ENCODE data around the gene FALEC. TPM values are rescaled to one million over a fixed set of nuclear protein-coding genes. Genes with fewer than 3 reads are reported as not detected.

Gene FALEC
- total and polyA plus RNA-seq, 9 of the 15 experiments (the other 6 are each of a cell fraction or from before 2014, with no cell fraction given): 0.15 to 1.8 (median 0.53) TPM; not detected in 5

DNA sequence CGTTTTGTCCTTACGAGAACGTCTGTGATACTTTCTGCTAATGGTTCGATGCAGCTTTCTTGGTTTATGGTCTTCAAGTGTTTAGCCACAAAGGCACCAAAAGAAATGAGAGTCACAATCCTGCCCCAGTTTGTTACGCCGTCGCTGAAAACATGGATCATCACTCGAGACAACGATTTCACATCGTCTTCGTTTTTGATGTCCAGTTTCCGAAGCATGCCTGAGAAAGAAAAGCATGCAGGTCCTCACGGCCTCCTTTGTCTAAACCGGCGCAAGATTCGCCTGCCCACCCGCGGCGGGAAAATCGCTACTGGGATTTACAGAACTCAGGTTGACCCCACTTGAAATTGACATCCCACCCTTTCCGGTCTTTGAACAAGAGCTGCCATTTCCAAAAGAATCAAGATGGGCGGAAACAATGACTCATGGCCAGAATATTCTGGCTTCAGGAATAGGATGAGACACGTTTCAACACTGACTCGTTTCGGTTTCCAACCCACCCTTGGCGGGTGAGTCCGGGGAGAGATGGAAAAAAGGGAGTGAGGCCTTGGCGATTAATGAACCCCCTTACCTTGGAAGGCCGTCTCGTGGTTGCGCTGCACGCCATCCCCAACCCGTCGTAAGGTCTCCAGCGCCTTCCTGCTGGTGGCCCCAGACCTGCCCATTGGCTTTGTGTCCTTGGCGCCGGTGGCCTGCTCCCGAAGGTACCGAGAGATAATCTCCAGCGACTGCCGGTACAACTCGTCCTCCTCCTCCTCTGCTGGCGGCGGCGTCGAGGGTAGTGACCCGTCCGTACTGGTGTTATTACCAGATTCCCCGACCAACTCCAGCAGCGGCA is 62.9 kb downstream of the FALEC start (continued):
- TF ChIP-seq, protein P1, sequence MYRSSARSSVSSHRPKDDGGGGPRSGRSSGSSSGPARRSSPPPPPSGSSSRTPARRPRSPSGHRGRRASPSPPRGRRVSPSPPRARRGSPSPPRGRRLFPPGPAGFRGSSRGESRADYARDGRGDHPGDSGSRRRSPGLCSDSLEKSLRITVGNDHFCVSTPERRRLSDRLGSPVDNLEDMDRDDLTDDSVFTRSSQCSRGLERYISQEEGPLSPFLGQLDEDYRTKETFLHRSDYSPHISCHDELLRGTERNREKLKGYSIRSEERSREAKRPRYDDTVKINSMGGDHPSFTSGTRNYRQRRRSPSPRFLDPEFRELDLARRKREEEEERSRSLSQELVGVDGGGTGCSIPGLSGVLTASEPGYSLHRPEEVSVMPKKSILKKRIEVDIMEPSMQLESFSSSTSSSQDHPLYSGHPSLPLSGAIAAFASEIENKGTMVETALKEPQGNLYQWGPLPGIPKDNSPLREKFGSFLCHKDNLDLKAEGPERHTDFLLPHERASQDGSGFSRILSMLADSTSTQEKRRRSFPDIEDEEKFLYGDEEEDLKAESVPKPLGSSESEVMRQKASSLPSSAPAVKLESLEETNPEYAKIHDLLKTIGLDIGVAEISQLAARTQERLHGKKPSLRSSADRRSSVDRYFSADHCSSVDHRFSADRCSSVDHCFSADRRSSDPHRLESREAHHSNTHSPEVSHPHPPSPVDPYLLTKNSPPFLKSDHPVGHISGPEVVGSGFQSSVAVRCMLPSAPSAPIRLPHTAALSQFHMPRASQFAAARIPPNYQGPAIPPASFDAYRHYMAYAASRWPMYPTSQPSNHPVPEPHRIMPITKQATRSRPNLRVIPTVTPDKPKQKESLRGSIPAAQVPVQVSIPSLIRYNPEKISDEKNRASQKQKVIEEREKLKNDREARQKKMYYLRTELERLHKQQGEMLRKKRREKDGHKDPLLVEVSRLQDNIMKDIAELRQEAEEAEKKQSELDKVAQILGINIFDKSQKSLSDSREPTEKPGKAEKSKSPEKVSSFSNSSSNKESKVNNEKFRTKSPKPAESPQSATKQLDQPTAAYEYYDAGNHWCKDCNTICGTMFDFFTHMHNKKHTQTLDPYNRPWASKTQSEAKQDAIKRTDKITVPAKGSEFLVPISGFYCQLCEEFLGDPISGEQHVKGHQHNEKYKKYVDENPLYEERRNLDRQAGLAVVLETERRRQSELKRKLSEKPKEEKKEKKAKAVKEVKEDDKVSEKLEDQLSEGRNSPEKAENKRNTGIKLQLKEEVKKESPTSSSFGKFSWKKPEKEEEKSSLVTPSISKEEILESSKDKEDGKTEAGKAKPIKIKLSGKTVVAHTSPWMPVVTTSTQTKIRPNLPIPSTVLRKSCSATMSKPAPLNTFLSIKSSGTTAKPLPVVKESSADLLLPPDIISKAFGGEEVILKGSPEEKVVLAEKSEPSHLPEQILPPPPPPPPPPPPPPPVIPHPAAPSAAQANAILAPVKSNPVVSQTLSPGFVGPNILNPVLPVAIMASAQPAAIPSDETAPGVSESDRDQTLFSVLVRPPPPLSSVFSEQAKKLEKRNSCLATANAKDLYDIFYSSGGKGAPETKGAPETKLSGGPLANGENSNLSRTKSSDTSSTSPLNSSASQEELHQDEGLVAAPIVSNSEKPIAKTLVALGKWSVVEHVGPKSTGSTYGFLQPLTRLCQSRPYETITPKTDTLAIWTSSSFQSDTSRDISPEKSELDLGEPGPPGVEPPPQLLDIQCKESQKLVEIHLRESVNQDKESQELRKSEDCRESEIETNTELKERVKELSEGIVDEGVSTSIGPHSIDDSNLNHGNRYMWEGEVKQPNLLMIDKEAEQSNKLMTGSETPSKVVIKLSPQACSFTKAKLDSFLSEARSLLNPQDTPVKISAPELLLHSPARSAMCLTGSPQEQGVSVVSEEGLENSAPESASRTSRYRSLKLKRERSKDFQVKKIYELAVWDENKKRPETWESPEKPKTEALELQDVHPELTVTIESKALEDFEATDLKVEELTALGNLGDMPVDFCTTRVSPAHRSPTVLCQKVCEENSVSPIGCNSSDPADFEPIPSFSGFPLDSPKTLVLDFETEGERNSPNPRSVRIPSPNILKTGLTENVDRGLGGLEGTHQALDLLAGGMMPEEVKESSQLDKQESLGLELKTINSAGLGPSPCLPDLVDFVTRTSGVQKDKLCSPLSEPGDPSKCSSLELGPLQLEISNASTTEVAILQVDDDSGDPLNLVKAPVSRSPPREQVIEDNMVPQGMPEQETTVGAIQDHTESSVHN (IDR thresholded peaks at IDR 0.05; ENCODE audit: borderline replicate concordance in 1 of 2, low read depth in 1 of 2): no peak
- TF ChIP-seq ILK (tag; IDR thresholded peaks at IDR 0.05; ENCODE audit: borderline replicate concordance, low read depth) (no peak), POLR2AphosphoS5 (IDR thresholded peaks at IDR 0.05; ENCODE audit: control insufficient read depth, insufficient read depth, low read depth, low read length) (peak; percentile 12), ZNF274 (IDR thresholded peaks at IDR 0.05; ENCODE audit: borderline replicate concordance, low read depth, low read length) (no peak), YY1 (IDR thresholded peaks at IDR 0.05; ENCODE audit: borderline replicate concordance in 1 of 3, control insufficient read depth in 1 of 3, extremely low read depth in 1 of 3, insufficient read depth in 3 of 3, insufficient read length in 1 of 3, insufficient replicate concordance in 2 of 3, low read depth in 1 of 3, low read length in 2 of 3) (peak in 1 of 3 experiments; percentile 61), TARDBP (IDR thresholded peaks at IDR 0.05) (no peak), RAD21 (CRISPR knock-in tag; conservative IDR thresholded peaks at IDR 0.05 in 1 of 2, IDR thresholded peaks at IDR 0.05 in 1 of 2) (no peak), TAF15 (IDR thresholded peaks at IDR 0.05; ENCODE audit: low read depth, low read length) (no peak), POLR2G (IDR thresholded peaks at IDR 0.05; ENCODE audit: low read depth, low read length) (no peak), ARID1B (IDR thresholded peaks at IDR 0.05) (no peak)
- TF ChIP-seq, protein P2, sequence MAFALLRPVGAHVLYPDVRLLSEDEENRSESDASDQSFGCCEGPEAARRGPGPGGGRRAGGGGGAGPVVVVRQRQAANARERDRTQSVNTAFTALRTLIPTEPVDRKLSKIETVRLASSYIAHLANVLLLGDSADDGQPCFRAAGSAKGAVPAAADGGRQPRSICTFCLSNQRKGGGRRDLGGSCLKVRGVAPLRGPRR (CRISPR knock-in tag; IDR thresholded peaks at IDR 0.05): no peak
- TF ChIP-seq, protein P3, sequence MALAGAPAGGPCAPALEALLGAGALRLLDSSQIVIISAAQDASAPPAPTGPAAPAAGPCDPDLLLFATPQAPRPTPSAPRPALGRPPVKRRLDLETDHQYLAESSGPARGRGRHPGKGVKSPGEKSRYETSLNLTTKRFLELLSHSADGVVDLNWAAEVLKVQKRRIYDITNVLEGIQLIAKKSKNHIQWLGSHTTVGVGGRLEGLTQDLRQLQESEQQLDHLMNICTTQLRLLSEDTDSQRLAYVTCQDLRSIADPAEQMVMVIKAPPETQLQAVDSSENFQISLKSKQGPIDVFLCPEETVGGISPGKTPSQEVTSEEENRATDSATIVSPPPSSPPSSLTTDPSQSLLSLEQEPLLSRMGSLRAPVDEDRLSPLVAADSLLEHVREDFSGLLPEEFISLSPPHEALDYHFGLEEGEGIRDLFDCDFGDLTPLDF (CRISPR knock-in tag; IDR thresholded peaks at IDR 0.05): no peak; the same call in 1 of the 2 replicates

Data from K562 (cell line).